ENCODE data around the gene HOMEZ.

- TF ChIP-seq CTCF (IDR thresholded peaks at IDR 0.05) (no peak), YY1 (IDR thresholded peaks at IDR 0.05; ENCODE audit: low read depth) (no peak), EZH2phosphoT487 (IDR thresholded peaks at IDR 0.05; ENCODE audit: borderline replicate concordance, low read depth) (no peak), JUND (IDR thresholded peaks at IDR 0.05) (no peak), EP300 (IDR thresholded peaks at IDR 0.05; ENCODE audit: borderline replicate concordance in 1 of 2, low read depth in 1 of 2, low read length in 1 of 2) (no peak), GATA2 (CRISPR knock-in tag; IDR thresholded peaks at IDR 0.05) (no peak), TEAD4 (IDR thresholded peaks at IDR 0.05; ENCODE audit: borderline replicate concordance, insufficient read depth) (no peak), ELF1 (IDR thresholded peaks at IDR 0.05) (no peak), TCF12 (IDR thresholded peaks at IDR 0.05) (no peak)
- TF ChIP-seq, protein P1, sequence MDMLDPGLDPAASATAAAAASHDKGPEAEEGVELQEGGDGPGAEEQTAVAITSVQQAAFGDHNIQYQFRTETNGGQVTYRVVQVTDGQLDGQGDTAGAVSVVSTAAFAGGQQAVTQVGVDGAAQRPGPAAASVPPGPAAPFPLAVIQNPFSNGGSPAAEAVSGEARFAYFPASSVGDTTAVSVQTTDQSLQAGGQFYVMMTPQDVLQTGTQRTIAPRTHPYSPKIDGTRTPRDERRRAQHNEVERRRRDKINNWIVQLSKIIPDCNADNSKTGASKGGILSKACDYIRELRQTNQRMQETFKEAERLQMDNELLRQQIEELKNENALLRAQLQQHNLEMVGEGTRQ (IDR thresholded peaks at IDR 0.05; ENCODE audit: borderline replicate concordance, low read depth, low read length) = no peak
Observed at GRCh38 chr14:23258256-23258655, 27.7 kb downstream of the HOMEZ start.
